T-cell (primary cell): ENCODE data around the gene ZBTB17. TPM values are rescaled to one million over a fixed set of nuclear protein-coding genes. Genes with fewer than 3 reads are reported as not detected.
A peak's percentile ranks its signal among the peaks of the same experiment; 100 is the strongest.

ENCODE experiments used
- ATAC-seq, 4 experiments: fragments of 200-7000 bp in 3 of 4; fragments of 150-1000 bp in 1 of 4; cut with Tn5 transposase; replicated peaks in 1 of 4; 1 replicate in 3 of 4; 2 replicates in 1 of 4; pipeline ENCODE4 v1.10.0; 2021; ENCODE audit warnings: moderate library complexity in 3 of 4, mild to moderate bottlenecking in 2 of 4, moderate number of reproducible peaks in 1 of 4
- CTCF ChIA-PET, 2 donors: fragments of 300-600 bp; sonication (Branson Sonifier 250); formaldehyde crosslinking; loops; one replicate each; lab custom pipeline; 2022; ENCODE audit warnings: antibody characterized with exemption in 2 of 2; lab: Charles Lee
- POLR2A ChIA-PET, 2 donors: fragments of 300-600 bp; sonication (Branson Sonifier 250); formaldehyde crosslinking; loops; one replicate each; lab custom pipeline; 2022; ENCODE audit warnings: antibody characterized with exemption in 2 of 2; lab: Charles Lee
- DNase-seq, 35 experiments: peaks; one replicate each; pipeline versions ENCODE4 v3.0.0 to v3.0.0-alpha.2; 2013 to 2023
- H3K27ac ChIP-seq: one replicate; pipeline ENCODE4 v1.5.1; 2013; ENCODE audit warnings: low read length
- H3K27me3 ChIP-seq, 2 experiments: replicated peaks in 1 of 2; 1 replicate in 1 of 2; 2 replicates in 1 of 2; pipeline versions ENCODE4 v1.6.1 to v1.7.0; 2013; ENCODE audit warnings: low read length in 1 of 2, mixed read lengths in 1 of 2; ENCODE audit not compliant: control insufficient read depth in 2 of 2, insufficient read depth in 2 of 2; ENCODE audit errors: extremely low read depth in 1 of 2
- H3K36me3 ChIP-seq, 2 donors: 1 replicate in 1 of 2; 2 replicates in 1 of 2; pipeline versions ENCODE4 v1.6.1 to v1.7.0; 2013; ENCODE audit warnings: low read length in 1 of 2; ENCODE audit not compliant: control insufficient read depth in 2 of 2, insufficient read depth in 1 of 2; ENCODE audit errors: extremely low read depth in 1 of 2
- H3K4me1 ChIP-seq, 2 experiments: 1 replicate in 1 of 2; 2 replicates in 1 of 2; pipeline versions ENCODE4 v1.6.1 to v1.7.0; 2013; ENCODE audit warnings: low read length in 2 of 2, mixed read lengths in 1 of 2; ENCODE audit not compliant: insufficient read depth in 2 of 2, control insufficient read depth in 1 of 2; ENCODE audit errors: extremely low read depth in 1 of 2
- H3K4me3 ChIP-seq, 2 donors: 1 replicate in 1 of 2; 2 replicates in 1 of 2; pipeline versions ENCODE4 v1.5.1 to v1.7.0; 2013; ENCODE audit warnings: mild to moderate bottlenecking in 2 of 2, low read length in 1 of 2, moderate library complexity in 1 of 2; ENCODE audit not compliant: control insufficient read depth in 1 of 2; ENCODE audit errors: extremely low read depth in 1 of 2
- H3K9me3 ChIP-seq: 2 replicates; pipeline ENCODE4 v1.7.0; 2013
- H3K27ac Mint-ChIP-seq, 2 donors: one replicate each; pipeline ENCODE4 v1.8.0; 2020 to 2021; ENCODE audit warnings: mild to moderate bottlenecking in 2 of 2, mixed read lengths in 2 of 2
- H3K27me3 Mint-ChIP-seq, 2 donors: one replicate each; pipeline ENCODE4 v1.8.0; 2021 to 2022; ENCODE audit warnings: mixed read lengths in 2 of 2
- H3K36me3 Mint-ChIP-seq: one replicate; pipeline ENCODE4 v1.8.0; 2021; ENCODE audit warnings: mixed read lengths
- H3K4me1 Mint-ChIP-seq, 3 donors: one replicate each; pipeline ENCODE4 v1.8.0; 2020 to 2022; ENCODE audit warnings: mixed read lengths in 3 of 3, mild to moderate bottlenecking in 1 of 3
- H3K4me3 Mint-ChIP-seq, 3 donors: one replicate each; pipeline ENCODE4 v1.8.0; 2020 to 2022; ENCODE audit warnings: mild to moderate bottlenecking in 3 of 3, mixed read lengths in 3 of 3, moderate library complexity in 3 of 3
- H3K9me3 Mint-ChIP-seq, 3 donors: one replicate each; pipeline ENCODE4 v1.8.0; 2020 to 2022; ENCODE audit warnings: mixed read lengths in 3 of 3
- WGBS: methylation state at CpG from one replicate; pipeline ENCODE4 v1.1.5; 2013; ENCODE audit warnings: missing lambda C conversion rate; ENCODE audit not compliant: insufficient coverage; 5-methylcytosine and 5-hydroxymethylcytosine counted together
- total RNA-seq, 35 experiments: library from RNA in 6 of 35; stranded (reverse) in 6 of 35; fragments of 120-200 nt in 1 of 35; gene quantifications; one replicate each; pipeline versions ENCODE4 v1.2.1 to v1.2.4 and lab custom pipeline; 2013 to 2026

The ZBTB17 gene
- total RNA-seq, 5 donors from 2014 or later (not counting 1 experiment from before 2014, with no cell fraction given), result 66.6 to 82.6 (median 78.3) TPM

DNA sequence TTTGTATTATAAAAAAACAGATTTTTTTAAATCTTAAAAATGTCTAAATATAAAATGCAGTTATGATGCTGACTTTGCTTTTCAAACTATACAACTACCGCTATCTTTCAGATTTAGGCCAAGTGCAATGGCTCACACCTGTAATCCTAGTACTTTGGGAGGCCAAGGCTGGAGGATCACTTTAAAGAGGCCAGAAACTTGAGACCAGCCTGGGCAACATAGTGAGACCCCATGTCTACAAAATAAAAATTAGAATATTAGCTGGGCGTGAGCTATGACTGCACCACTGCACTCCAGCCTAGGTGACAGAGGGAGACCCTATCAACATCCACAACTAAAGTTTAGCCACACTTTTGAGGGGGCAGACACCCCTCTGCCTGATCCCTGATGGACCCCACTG lies 20.3 kb downstream of the ZBTB17 start:
- H3K27me3 Mint-ChIP-seq, result no peaks in the 10 kb centered on the region
- H3K9me3 Mint-ChIP-seq, result no peaks in the 10 kb centered on the region
- H3K4me1 ChIP-seq, result peaks cover 12 to 59% of the 10 kb centered on the region in 2 experiments
- ChIA-PET POLR2A (no interaction called here), CTCF (interaction anchor here in 1 of 2 donors (1.0 kb wide), 1 partner anchor 81 kb away, joined by 3 read pairs; no protein-coding TSS in a partner anchor)
- H3K4me1 Mint-ChIP-seq, result peaks cover 78 to 85% (median 81%) of the 10 kb centered on the region in 3 donors
- ATAC-seq (no peak), DNase-seq (no peak)
- H3K36me3 Mint-ChIP-seq, result peaks cover 14% of the 10 kb centered on the region
- WGBS, result 88% methylated on average over 1 of the region's 2 CpGs
- no peaks in the 10 kb centered on the region for H3K9me3 ChIP-seq
- peak overlapping the region in 1 of 2 donors; percentile 77 for H3K27ac Mint-ChIP-seq
- H3K27ac ChIP-seq, result no peak overlapping the region
- H3K4me3 Mint-ChIP-seq, result no peak overlapping the region
- H3K36me3 ChIP-seq, result peaks cover 6 to 14% of the 10 kb centered on the region in 2 donors
- no peaks in the 10 kb centered on the region for H3K27me3 ChIP-seq
- H3K4me3 ChIP-seq, result no peak overlapping the region

DNA sequence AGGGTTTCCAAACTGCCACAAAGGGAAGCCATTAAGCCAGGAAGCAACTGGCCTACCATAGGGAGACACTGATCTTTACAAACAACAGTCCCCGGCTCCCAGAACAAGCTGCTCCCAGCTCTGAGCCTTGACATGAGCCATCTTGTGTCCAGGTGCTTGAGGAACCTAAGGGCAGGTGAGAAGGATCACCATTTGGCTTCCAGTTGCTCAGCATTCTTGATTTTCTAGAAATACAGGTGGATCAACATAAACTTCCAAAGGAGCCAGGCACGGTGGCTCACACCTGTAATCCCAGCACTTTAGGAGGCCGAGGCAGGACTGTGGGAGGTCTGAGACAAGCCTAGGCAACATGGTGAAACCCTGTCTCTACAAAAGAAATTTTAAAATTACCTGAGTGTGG lies 21.6 kb downstream of the ZBTB17 start:
- Mint-ChIP-seq H3K27ac (peak overlapping the region in 1 of 2 donors; percentile 19), H3K9me3 (no peaks in the 10 kb centered on the region), H3K27me3 (no peaks in the 10 kb centered on the region), H3K4me1 (peaks cover 82 to 89% (median 86%) of the 10 kb centered on the region in 3 donors), H3K4me3 (no peak overlapping the region), H3K36me3 (peaks cover 10% of the 10 kb centered on the region)
- no peak for ATAC-seq
- H3K4me3 ChIP-seq, result no peak overlapping the region
- DNase-seq, result no peak
- H3K9me3 ChIP-seq, result no peaks in the 10 kb centered on the region
- H3K4me1 ChIP-seq, result peaks cover 12 to 68% of the 10 kb centered on the region in 2 experiments
- no peak overlapping the region for H3K27ac ChIP-seq
- peaks cover 6 to 14% of the 10 kb centered on the region in 2 donors for H3K36me3 ChIP-seq
- no peaks in the 10 kb centered on the region for H3K27me3 ChIP-seq
- ChIA-PET POLR2A (interaction anchor here in 1 of 2 donors (0.6 kb wide), 1 partner anchor 1530 kb away, joined by 10 read pairs; no protein-coding TSS in a partner anchor), CTCF (no interaction called here)
- WGBS, result 89% methylated on average over 3 of the region's 3 CpGs

DNA sequence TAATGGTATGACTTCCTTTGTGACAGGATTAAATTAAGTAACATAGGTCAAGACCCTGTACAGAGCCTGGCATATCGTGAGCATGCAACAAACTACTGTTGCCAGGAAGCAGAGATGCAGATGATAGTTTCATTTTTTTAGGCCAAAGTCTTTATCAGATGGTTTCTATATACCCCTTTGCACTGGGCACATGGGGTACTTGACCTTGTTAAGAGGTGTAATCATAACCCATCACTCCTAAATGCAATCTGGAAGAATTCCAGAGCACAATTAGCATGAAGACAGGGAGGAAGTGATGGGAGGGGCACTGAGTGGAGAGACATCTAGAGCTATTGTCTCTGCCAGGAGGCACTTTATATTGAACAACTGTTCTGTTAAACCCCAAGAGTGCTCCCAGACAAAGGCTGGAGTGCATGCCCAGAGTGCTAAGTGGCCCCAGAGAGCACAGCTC lies 22.1 kb downstream of the ZBTB17 start:
- no peak for DNase-seq

DNA sequence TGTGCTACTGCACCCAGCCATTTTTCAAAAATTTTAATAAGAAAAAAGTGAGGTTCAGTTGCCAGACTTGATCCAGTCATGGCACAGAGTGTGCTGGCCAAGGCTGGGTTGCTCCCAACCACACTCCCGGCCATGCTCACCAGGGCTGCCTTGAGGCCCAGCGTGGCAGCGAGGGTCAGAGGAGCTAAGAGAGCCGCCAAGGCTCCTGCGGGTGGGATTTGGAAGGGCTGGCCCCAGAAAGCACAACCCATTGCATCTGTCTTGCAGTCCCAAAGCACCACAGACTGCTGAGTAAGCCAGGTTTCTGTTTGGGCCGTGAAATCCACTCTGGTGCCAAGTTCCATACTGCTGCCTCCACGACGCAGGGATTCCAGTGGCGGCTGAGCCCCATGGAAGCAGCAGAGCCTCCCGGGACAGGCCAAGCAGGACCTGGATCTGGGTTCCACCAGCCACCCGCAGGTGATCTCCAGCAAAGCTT lies 22.6 kb downstream of the ZBTB17 start:
- no peaks in the 10 kb centered on the region for H3K9me3 ChIP-seq
- Mint-ChIP-seq H3K27ac (peak overlapping the region; percentile 19 to 60), H3K27me3 (no peaks in the 10 kb centered on the region), H3K4me1 (peaks cover 86 to 91% (median 88%) of the 10 kb centered on the region in 3 donors), H3K4me3 (no peak overlapping the region), H3K9me3 (no peaks in the 10 kb centered on the region), H3K36me3 (peaks cover 10% of the 10 kb centered on the region)
- DNase-seq (no peak), ATAC-seq (no peak)
- H3K4me3 ChIP-seq, result no peak overlapping the region
- no peak overlapping the region for H3K27ac ChIP-seq
- WGBS, result 97% methylated on average over 11 of the region's 11 CpGs
- H3K4me1 ChIP-seq, result peaks cover 12 to 74% of the 10 kb centered on the region in 2 experiments
- ChIA-PET CTCF (interaction anchor here in 1 of 2 donors (0.6 kb wide), 1 partner anchor 120 kb away, joined by 5 read pairs; no protein-coding TSS in a partner anchor), POLR2A (interaction anchor here in 1 of 2 donors (0.6 kb wide), 1 partner anchor 1531 kb away, joined by 10 read pairs; no protein-coding TSS in a partner anchor)
- no peaks in the 10 kb centered on the region for H3K27me3 ChIP-seq
- peaks cover 9 to 14% of the 10 kb centered on the region in 2 donors for H3K36me3 ChIP-seq

More for the DNA sequence above, 22.1 kb downstream of the ZBTB17 start:
- no CpG with 5 or more reads among the region's 1 CpG for WGBS
- Mint-ChIP-seq H3K27me3 (no peaks in the 10 kb centered on the region), H3K4me1 (peaks cover 86 to 91% (median 91%) of the 10 kb centered on the region in 3 donors), H3K36me3 (peaks cover 10% of the 10 kb centered on the region), H3K4me3 (no peak overlapping the region), H3K9me3 (no peaks in the 10 kb centered on the region), H3K27ac (peak overlapping the region; percentile 19 to 60)
- no peak for ATAC-seq
- H3K36me3 ChIP-seq, result peaks cover 9 to 14% of the 10 kb centered on the region in 2 donors
- no peak overlapping the region for H3K27ac ChIP-seq
- H3K27me3 ChIP-seq, result no peaks in the 10 kb centered on the region
- ChIA-PET CTCF (interaction anchor here in 1 of 2 donors (0.6 kb wide), 1 partner anchor 120 kb away, joined by 5 read pairs; no protein-coding TSS in a partner anchor), POLR2A (interaction anchor here in 1 of 2 donors (0.6 kb wide), 1 partner anchor 1530 kb away, joined by 10 read pairs; no protein-coding TSS in a partner anchor)
- no peak overlapping the region for H3K4me3 ChIP-seq
- H3K4me1 ChIP-seq, result peaks cover 12 to 72% of the 10 kb centered on the region in 2 experiments
- H3K9me3 ChIP-seq, result no peaks in the 10 kb centered on the region

DNA sequence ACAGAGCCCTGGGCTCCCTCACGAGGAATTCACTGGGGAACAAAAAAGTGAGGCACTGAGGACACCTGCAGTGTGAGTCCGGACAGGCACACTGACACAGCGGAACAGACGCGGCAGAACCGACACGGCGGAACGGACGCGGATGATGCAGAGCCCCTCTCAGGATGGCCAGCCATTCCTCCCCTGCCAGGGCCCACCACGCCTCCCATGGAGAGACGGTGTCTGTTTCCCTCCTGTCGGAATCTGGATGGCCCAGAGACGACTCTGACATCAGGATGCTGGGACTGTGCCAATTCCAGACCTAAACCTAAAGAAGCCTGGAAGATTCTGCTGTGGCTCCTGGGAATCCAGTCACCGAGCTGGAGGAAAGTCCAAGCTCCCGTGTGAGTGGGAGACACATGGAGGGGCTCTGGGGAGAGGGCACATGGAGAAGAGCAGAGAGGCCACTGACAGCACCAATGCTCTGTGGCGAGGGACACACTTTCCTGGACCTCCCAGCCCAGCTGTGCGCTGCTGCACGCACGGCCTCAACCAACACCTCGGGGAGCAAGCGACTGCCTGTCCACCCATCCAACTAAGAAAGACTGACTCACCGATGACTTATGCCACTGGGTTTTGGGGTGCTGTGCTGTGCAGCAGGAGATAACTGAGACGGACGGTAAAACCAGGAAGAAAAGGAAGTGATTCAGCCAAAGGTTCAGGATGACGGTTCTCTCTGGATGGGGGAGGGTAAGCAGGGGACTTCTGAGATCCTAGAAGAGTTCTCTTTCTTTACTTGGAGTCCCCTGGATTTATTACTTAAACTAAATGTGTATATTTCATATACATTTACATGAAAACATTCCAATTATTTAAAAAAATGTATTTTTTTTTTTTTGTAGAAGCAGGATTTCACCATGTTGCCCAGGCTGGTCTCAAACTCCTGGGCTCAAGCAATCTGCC lies 23.3 kb downstream of the ZBTB17 start:
- H3K4me1 ChIP-seq, result peaks cover 12 to 81% of the 10 kb centered on the region in 2 experiments
- no peaks in the 10 kb centered on the region for H3K9me3 Mint-ChIP-seq
- CTCF ChIA-PET, result no interaction called here

More for the DNA sequence above, 23.3 kb downstream of the ZBTB17 start:
- ATAC-seq, result no peak
- no peak for DNase-seq
- Mint-ChIP-seq H3K27ac (peak overlapping the region; percentile 59 to 89), H3K36me3 (peaks cover 6% of the 10 kb centered on the region), H3K4me3 (peak overlapping the region in 1 of 3 donors; percentile 17), H3K4me1 (peaks cover 81 to 92% (median 88%) of the 10 kb centered on the region in 3 donors), H3K27me3 (no peaks in the 10 kb centered on the region)
- H3K27me3 ChIP-seq, result no peaks in the 10 kb centered on the region
- POLR2A ChIA-PET, result no interaction called here
- H3K36me3 ChIP-seq, result peaks cover 9 to 19% of the 10 kb centered on the region in 2 donors
- H3K4me3 ChIP-seq, result no peak overlapping the region
- H3K9me3 ChIP-seq, result no peaks in the 10 kb centered on the region
- H3K27ac ChIP-seq, result no peak overlapping the region
- 87% methylated on average over 22 of the region's 27 CpGs for WGBS
